ENCODE data around the gene DHRS13.
"Not testable (repeated sequence)": the region's sequence is repeated elsewhere in the genome, so short reads cannot be mapped to it uniquely, and the experiment has no call there.

The DHRS13 gene

GRCh38 chr17:28935744-28936460, 33.0 kb upstream of the DHRS13 start:
- DNase-seq (ENCODE audit: low spot score) = no peak

- not testable (repeated sequence) for DNase-seq (ENCODE audit: low spot score)
Measured at GRCh38 chr17:28934508-28934907, 31.6 kb upstream of the DHRS13 start.

- DNase-seq (ENCODE audit: low spot score) = no peak
Measured at GRCh38 chr17:28929787-28930186, 26.9 kb upstream of the DHRS13 start.

- no peak for DNase-seq (ENCODE audit: low spot score)
Measured at GRCh38 chr17:28928061-28928460, 25.2 kb upstream of the DHRS13 start.

GRCh38 chr17:28926786-28927185, 23.9 kb upstream of the DHRS13 start:
- DNase-seq (ENCODE audit: low spot score) = no peak

- DNase-seq (ENCODE audit: low spot score) = no peak
Measured at GRCh38 chr17:28926366-28926765, 23.5 kb upstream of the DHRS13 start.

- DNase-seq (ENCODE audit: low spot score) = no peak
Measured at GRCh38 chr17:28925912-28926365, 23.1 kb upstream of the DHRS13 start.

- DNase-seq (ENCODE audit: low spot score) = no peak
Measured at GRCh38 chr17:28920201-28920600, 17.3 kb upstream of the DHRS13 start.

- no peak for DNase-seq (ENCODE audit: low spot score)
Measured at GRCh38 chr17:28918295-28918694, 15.4 kb upstream of the DHRS13 start.

GRCh38 chr17:28917465-28917864, 14.6 kb upstream of the DHRS13 start:
- no peak for DNase-seq (ENCODE audit: low spot score)

- DNase-seq (ENCODE audit: low spot score) = no peak
Measured at GRCh38 chr17:28917029-28917428, 14.2 kb upstream of the DHRS13 start.

GRCh38 chr17:28916302-28916934, 13.5 kb upstream of the DHRS13 start:
- no peak for DNase-seq (ENCODE audit: low spot score)

GRCh38 chr17:28912938-28913333, 10.1 kb upstream of the DHRS13 start:
- DNase-seq (ENCODE audit: low spot score) = no peak

GRCh38 chr17:28912281-28912937, 9.5 kb upstream of the DHRS13 start:
- DNase-seq (ENCODE audit: low spot score) = no peak

- DNase-seq (ENCODE audit: low spot score) = no peak
Measured at GRCh38 chr17:28911411-28912045, 8.6 kb upstream of the DHRS13 start.

- no peak for DNase-seq (ENCODE audit: low spot score)
Measured at GRCh38 chr17:28910534-28910933, 7.7 kb upstream of the DHRS13 start.

- DNase-seq (ENCODE audit: low spot score) = no peak
Measured at GRCh38 chr17:28908640-28909167, 5.8 kb upstream of the DHRS13 start.

GRCh38 chr17:28907709-28908475, 5.0 kb upstream of the DHRS13 start:
- DNase-seq (ENCODE audit: low spot score) = no peak

GRCh38 chr17:28906706-28907438, 4.0 kb upstream of the DHRS13 start:
- DNase-seq (ENCODE audit: low spot score) = no peak

- DNase-seq (ENCODE audit: low spot score) = no peak
Measured at GRCh38 chr17:28906276-28906675, 3.4 kb upstream of the DHRS13 start.

GRCh38 chr17:28904800-28905199, 1.9 kb upstream of the DHRS13 start:
- DNase-seq (ENCODE audit: low spot score) = no peak

All from HuH-7.5 (cell line).